Type B pancreatic cell (in vitro differentiated cells): ENCODE data around the gene KCNQ5. TPM values are rescaled to one million over a fixed set of nuclear protein-coding genes. Genes with fewer than 3 reads are reported as not detected.

Experiments
- DNase-seq: peaks from one replicate; pipeline ENCODE4 v3.0.0; 2021; ENCODE audit warnings: mixed read lengths; ENCODE audit not compliant: unreplicated experiment; ENCODE audit errors: extremely low spot score
- H3K27ac Mint-ChIP-seq: 2 replicates; pipeline ENCODE4 v1.8.0; 2021; ENCODE audit warnings: mild to moderate bottlenecking, mixed read lengths
- H3K27me3 Mint-ChIP-seq: 2 replicates; pipeline ENCODE4 v1.8.0; 2021; ENCODE audit warnings: mixed read lengths
- H3K36me3 Mint-ChIP-seq: 2 replicates; pipeline ENCODE4 v1.8.0; 2021; ENCODE audit warnings: mixed read lengths
- H3K4me1 Mint-ChIP-seq: one replicate; pipeline ENCODE4 v1.8.0; 2021; ENCODE audit warnings: mixed read lengths; ENCODE audit not compliant: unreplicated experiment
- H3K4me3 Mint-ChIP-seq: 2 replicates; pipeline ENCODE4 v1.8.0; 2021; ENCODE audit warnings: mild to moderate bottlenecking, mixed read lengths
- H3K9me3 Mint-ChIP-seq: 2 replicates; pipeline ENCODE4 v1.8.0; 2021; ENCODE audit warnings: mixed read lengths
- total RNA-seq: library from RNA; stranded (reverse); gene quantifications from 2 replicates; pipeline ENCODE4 v1.2.1, GENCODE V29; 2021; ENCODE audit warnings: low replicate concordance
- TF ChIP-seq, protein P1 (sequence below): fragments of 200-600 bp; sonication (generic); conservative IDR thresholded peaks from 2 replicates; pipeline ENCODE4 v1.5.0; 2021; ENCODE audit warnings: antibody characterized with exemption, mild to moderate bottlenecking

KCNQ5 gene
- total RNA-seq, 1 donor from 2014 or later: 1.7 TPM

DNA sequence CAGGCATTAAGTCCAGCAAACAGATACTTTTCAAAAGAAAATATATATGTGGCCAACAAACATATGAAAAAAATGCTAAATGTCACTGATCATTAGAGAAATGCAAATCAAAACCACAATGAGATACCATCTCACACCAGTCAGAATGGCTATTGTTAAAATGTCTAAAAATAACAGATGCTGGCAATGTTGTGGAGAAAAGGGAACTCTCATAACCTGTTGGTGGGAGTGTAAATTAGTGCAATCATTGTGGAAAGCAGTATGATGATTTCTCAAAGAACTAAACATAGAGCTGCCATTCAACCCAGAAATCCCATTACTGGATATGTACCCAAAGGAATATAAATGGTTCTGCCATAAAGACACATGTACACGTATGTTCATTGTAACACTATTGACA is 20.6 kb downstream of the KCNQ5 start:
- no peak overlapping the region for H3K4me3 Mint-ChIP-seq
- DNase-seq: no peak
- peaks cover 5% of the 10 kb centered on the region for H3K27me3 Mint-ChIP-seq
- no peak overlapping the region for H3K27ac Mint-ChIP-seq
- no peaks in the 10 kb centered on the region for H3K4me1 Mint-ChIP-seq
- H3K36me3 Mint-ChIP-seq: no peaks in the 10 kb centered on the region
- TF ChIP-seq, protein P1, sequence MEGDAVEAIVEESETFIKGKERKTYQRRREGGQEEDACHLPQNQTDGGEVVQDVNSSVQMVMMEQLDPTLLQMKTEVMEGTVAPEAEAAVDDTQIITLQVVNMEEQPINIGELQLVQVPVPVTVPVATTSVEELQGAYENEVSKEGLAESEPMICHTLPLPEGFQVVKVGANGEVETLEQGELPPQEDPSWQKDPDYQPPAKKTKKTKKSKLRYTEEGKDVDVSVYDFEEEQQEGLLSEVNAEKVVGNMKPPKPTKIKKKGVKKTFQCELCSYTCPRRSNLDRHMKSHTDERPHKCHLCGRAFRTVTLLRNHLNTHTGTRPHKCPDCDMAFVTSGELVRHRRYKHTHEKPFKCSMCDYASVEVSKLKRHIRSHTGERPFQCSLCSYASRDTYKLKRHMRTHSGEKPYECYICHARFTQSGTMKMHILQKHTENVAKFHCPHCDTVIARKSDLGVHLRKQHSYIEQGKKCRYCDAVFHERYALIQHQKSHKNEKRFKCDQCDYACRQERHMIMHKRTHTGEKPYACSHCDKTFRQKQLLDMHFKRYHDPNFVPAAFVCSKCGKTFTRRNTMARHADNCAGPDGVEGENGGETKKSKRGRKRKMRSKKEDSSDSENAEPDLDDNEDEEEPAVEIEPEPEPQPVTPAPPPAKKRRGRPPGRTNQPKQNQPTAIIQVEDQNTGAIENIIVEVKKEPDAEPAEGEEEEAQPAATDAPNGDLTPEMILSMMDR: no peak
- H3K9me3 Mint-ChIP-seq: no peaks in the 10 kb centered on the region

DNA sequence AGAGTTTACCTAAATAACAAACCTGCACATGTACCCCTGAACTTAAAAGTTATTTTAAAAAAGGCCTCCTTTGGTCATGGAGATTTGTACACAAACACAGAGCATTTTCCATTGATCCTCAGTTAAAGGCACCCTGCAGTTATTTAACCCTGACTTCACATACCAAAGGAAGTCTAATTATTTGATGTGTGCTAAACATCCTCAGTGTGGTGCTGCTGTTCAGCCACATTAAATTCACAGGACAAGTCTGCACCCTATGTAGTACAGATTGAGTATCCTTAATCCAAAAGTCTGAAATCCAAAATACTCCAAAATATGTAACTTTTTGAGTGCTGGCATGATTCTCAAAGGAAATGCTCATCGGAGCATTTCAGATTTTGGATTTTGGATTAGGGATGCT is 21.4 kb downstream of the KCNQ5 start:
- TF ChIP-seq, protein P1: no peak
- DNase-seq: no peak

DNA sequence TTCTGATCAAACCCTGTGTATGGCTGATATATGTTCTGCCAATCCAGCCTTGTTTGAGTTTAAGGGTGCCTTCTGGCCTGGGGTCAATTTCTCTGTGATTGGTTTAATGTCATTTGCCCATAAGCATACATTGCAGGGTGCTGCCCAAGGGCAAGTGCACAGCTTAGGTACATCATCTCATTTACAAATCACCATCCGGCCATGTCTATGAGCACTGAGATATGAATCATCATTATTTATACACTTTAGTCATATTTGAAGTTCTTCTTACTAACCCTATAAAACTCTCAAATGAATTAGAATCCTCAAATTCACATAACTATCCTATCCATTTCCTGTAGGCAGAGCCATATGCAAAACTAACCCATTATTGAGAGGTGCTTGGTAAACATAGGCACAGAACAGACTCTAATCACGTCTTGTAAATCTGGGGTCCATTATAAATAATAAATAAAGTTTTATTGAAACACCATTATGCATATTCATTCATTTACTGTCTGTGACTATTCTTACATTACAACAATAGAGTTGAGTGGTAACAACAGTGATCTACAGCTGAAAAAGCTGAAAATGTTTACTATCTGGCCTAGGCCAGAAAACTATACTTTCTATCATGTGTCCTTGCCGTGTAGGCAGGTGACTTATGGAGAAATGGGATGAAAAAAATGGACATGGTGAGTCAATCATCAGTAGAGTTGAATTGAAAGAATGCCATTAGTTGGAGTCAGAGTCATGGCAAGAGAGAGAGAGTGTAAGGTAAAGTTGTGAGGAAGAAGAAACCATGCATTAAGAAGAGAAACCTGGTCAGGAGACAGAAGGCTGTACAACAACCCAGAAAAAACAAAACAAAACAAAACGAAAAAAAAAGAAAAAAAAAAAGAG is 25.0 kb downstream of the KCNQ5 start:
- TF ChIP-seq, protein P1: no peak
- no peaks in the 10 kb centered on the region for H3K9me3 Mint-ChIP-seq
- no peaks in the 10 kb centered on the region for H3K4me1 Mint-ChIP-seq
- H3K4me3 Mint-ChIP-seq: no peak overlapping the region
- no peaks in the 10 kb centered on the region for H3K27me3 Mint-ChIP-seq
- H3K36me3 Mint-ChIP-seq: no peaks in the 10 kb centered on the region
- H3K27ac Mint-ChIP-seq: no peak overlapping the region
- DNase-seq: no peak

More for the DNA sequence above, 21.4 kb downstream of the KCNQ5 start:
- Mint-ChIP-seq H3K27me3 (peaks cover 5% of the 10 kb centered on the region), H3K36me3 (no peaks in the 10 kb centered on the region), H3K9me3 (no peaks in the 10 kb centered on the region), H3K27ac (no peak overlapping the region), H3K4me1 (no peaks in the 10 kb centered on the region), H3K4me3 (no peak overlapping the region)

DNA sequence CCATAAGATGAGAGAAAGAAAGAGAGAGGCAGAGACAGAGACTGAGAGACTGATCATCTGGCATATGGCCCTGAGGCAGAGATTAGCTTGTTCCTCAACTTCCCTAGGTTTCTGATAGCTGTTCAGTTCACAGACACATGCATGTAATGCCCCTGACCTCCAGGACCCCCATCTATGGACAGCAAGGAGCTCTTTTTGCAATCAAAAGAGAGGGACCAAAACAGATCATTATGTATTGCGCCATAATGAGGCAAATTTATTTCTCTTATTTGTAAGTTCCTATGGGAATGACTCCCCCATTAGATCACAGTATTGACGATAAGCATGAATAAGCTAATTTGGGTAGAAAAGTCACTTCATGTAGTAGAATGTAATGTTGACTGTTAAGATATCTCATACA is 25.6 kb downstream of the KCNQ5 start:
- no peaks in the 10 kb centered on the region for H3K4me1 Mint-ChIP-seq

DNA sequence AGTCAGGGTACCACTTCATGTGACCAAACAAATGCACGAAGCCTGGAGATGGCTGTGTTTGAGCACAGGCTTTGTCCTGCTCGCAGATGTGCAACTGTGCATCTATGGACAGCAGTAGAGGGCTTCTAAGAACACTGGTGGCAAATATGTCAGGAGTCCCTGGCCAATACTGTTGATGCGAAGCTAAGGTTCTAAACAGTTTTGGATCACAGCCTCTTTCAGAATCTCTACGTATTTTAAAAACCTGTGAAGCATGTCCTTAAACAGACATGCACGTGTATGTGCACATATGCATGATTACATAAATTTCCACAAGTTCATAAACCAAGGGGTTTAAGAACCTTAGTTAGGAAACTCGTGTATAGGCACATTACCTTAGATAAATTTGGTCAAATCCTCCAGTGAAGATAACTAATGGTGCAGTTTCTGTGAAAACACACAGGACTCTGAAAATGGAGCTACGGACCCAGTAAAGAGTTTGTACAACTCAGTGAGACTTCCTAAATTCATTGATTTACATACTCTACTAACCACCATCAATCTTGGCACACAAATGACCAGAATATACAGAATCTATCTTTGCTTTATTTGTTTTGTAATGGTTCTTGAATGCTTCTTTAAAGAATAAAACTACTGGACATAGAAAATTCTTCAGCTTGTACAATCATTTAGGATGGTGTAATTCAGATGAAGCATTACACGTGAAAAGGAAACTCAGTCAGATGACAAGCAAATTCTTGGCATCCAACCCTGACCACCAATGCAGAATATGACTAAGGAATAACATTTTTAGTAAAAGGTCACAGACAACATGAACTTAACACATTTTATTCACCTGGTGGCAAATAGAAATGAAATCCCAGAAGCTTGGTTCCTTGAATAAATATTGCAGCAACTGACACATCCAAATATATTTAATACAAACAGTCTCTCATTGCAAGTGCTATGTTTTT is 27.4 kb downstream of the KCNQ5 start:
- Mint-ChIP-seq H3K4me3 (no peak overlapping the region), H3K9me3 (no peaks in the 10 kb centered on the region), H3K4me1 (no peaks in the 10 kb centered on the region), H3K36me3 (no peaks in the 10 kb centered on the region), H3K27me3 (no peaks in the 10 kb centered on the region), H3K27ac (no peak overlapping the region)
- TF ChIP-seq, protein P1: no peak
- DNase-seq: no peak

More for the DNA sequence above, 25.6 kb downstream of the KCNQ5 start:
- Mint-ChIP-seq H3K9me3 (no peaks in the 10 kb centered on the region), H3K27me3 (no peaks in the 10 kb centered on the region), H3K36me3 (no peaks in the 10 kb centered on the region), H3K4me3 (no peak overlapping the region), H3K27ac (no peak overlapping the region)
- TF ChIP-seq, protein P1: no peak
- no peak for DNase-seq
